ENCODE results near the gene RPP30.
"Not testable (repeated sequence)": the region's sequence is repeated elsewhere in the genome, so short reads cannot be mapped to it uniquely, and the experiment has no call there.

RPP30 gene

GRCh38 chr10:90893190-90893589 lies 21.4 kb downstream of the RPP30 start:
- no peak for TF ChIP-seq CTCF (IDR thresholded peaks at IDR 0.05; ENCODE audit: low read length)
- TF ChIP-seq EZH2 (IDR thresholded peaks at IDR 0.05; ENCODE audit: borderline replicate concordance, low read length), result no peak
- H3K27ac ChIP-seq (ENCODE audit: low read depth, low read length, poor library complexity, severe bottlenecking), result no peak overlapping the region
- H3K4me2 ChIP-seq (ENCODE audit: low read length), result no peak overlapping the region
- no peaks in the 10 kb centered on the region for H4K20me1 ChIP-seq (ENCODE audit: insufficient read depth, low read length)
- H3K9me3 ChIP-seq (ENCODE audit: low read length), result no peaks in the 10 kb centered on the region
- peaks cover 31% of the 10 kb centered on the region for H3K36me3 ChIP-seq (ENCODE audit: insufficient read depth, low read length)
- no peaks in the 10 kb centered on the region for H3F3A ChIP-seq (ENCODE audit: insufficient read depth, low read length)
- no peaks in the 10 kb centered on the region for H3K9me2 ChIP-seq (ENCODE audit: low read depth, low read length)
- no peaks in the 10 kb centered on the region for H3K4me1 ChIP-seq (ENCODE audit: insufficient read depth, low read length, severe bottlenecking)
- no peak overlapping the region for H3K9ac ChIP-seq (ENCODE audit: low read length)
- no peaks in the 10 kb centered on the region for H3K27me3 ChIP-seq (ENCODE audit: insufficient read depth, low read length)
- no peak overlapping the region for H3K4me3 ChIP-seq (ENCODE audit: low read depth, low read length, poor library complexity, severe bottlenecking)
- no peaks in the 10 kb centered on the region for H3K79me2 ChIP-seq (ENCODE audit: insufficient read depth, low read length)
- no peak overlapping the region for H2AFZ ChIP-seq (ENCODE audit: low read length)

GRCh38 chr10:90896916-90897315 lies 25.1 kb downstream of the RPP30 start:
- not testable (repeated sequence) for H3K4me1 ChIP-seq (ENCODE audit: insufficient read depth, low read length, severe bottlenecking); H4K20me1 ChIP-seq (ENCODE audit: insufficient read depth, low read length); H3K4me2 ChIP-seq (ENCODE audit: low read length); H2AFZ ChIP-seq (ENCODE audit: low read length); H3K4me3 ChIP-seq (ENCODE audit: low read depth, low read length, poor library complexity, severe bottlenecking); H3K79me2 ChIP-seq (ENCODE audit: insufficient read depth, low read length); H3K27ac ChIP-seq (ENCODE audit: low read depth, low read length, poor library complexity, severe bottlenecking); H3K9me2 ChIP-seq (ENCODE audit: low read depth, low read length); H3K9me3 ChIP-seq (ENCODE audit: low read length); H3K9ac ChIP-seq (ENCODE audit: low read length); H3F3A ChIP-seq (ENCODE audit: insufficient read depth, low read length); H3K27me3 ChIP-seq (ENCODE audit: insufficient read depth, low read length)
- H3K36me3 ChIP-seq (ENCODE audit: insufficient read depth, low read length), result peaks cover 13% of the 10 kb centered on the region; the same call in 1 of the 2 replicates

GRCh38 chr10:90905925-90906324 lies 34.2 kb downstream of the RPP30 start:
- Histone ChIP-seq H3K79me2 (ENCODE audit: insufficient read depth, low read length) (no peaks in the 10 kb centered on the region), H3K4me3 (ENCODE audit: low read depth, low read length, poor library complexity, severe bottlenecking) (no peak overlapping the region), H3K36me3 (ENCODE audit: insufficient read depth, low read length) (no peaks in the 10 kb centered on the region), H3K27ac (ENCODE audit: low read depth, low read length, poor library complexity, severe bottlenecking) (no peak overlapping the region), H4K20me1 (ENCODE audit: insufficient read depth, low read length) (no peaks in the 10 kb centered on the region), H3K9me2 (ENCODE audit: low read depth, low read length) (no peaks in the 10 kb centered on the region), H3K4me1 (ENCODE audit: insufficient read depth, low read length, severe bottlenecking) (no peaks in the 10 kb centered on the region), H2AFZ (ENCODE audit: low read length) (no peak overlapping the region), H3K4me2 (ENCODE audit: low read length) (no peak overlapping the region), H3K27me3 (ENCODE audit: insufficient read depth, low read length) (no peaks in the 10 kb centered on the region), H3F3A (ENCODE audit: insufficient read depth, low read length) (no peaks in the 10 kb centered on the region), H3K9ac (ENCODE audit: low read length) (no peak overlapping the region), H3K9me3 (ENCODE audit: low read length) (no peaks in the 10 kb centered on the region)
- no peak for TF ChIP-seq EZH2 (IDR thresholded peaks at IDR 0.05; ENCODE audit: borderline replicate concordance, low read length)
- TF ChIP-seq CTCF (IDR thresholded peaks at IDR 0.05; ENCODE audit: low read length), result no peak

- H3K9me2 ChIP-seq (ENCODE audit: low read depth, low read length), result no peaks in the 10 kb centered on the region
- H3K79me2 ChIP-seq (ENCODE audit: insufficient read depth, low read length), result no peaks in the 10 kb centered on the region
- H3F3A ChIP-seq (ENCODE audit: insufficient read depth, low read length), result no peaks in the 10 kb centered on the region
- H3K9me3 ChIP-seq (ENCODE audit: low read length), result no peaks in the 10 kb centered on the region
- no peaks in the 10 kb centered on the region for H4K20me1 ChIP-seq (ENCODE audit: insufficient read depth, low read length)
- H3K4me3 ChIP-seq (ENCODE audit: low read depth, low read length, poor library complexity, severe bottlenecking), result no peak overlapping the region
- no peak overlapping the region for H3K4me2 ChIP-seq (ENCODE audit: low read length)
- no peak overlapping the region for H2AFZ ChIP-seq (ENCODE audit: low read length)
- TF ChIP-seq CTCF (IDR thresholded peaks at IDR 0.05; ENCODE audit: low read length) (no peak), EZH2 (IDR thresholded peaks at IDR 0.05; ENCODE audit: borderline replicate concordance, low read length) (no peak)
- H3K9ac ChIP-seq (ENCODE audit: low read length), result no peak overlapping the region
- H3K27me3 ChIP-seq (ENCODE audit: insufficient read depth, low read length), result no peaks in the 10 kb centered on the region
- H3K36me3 ChIP-seq (ENCODE audit: insufficient read depth, low read length), result no peaks in the 10 kb centered on the region
- H3K4me1 ChIP-seq (ENCODE audit: insufficient read depth, low read length, severe bottlenecking), result no peaks in the 10 kb centered on the region
- H3K27ac ChIP-seq (ENCODE audit: low read depth, low read length, poor library complexity, severe bottlenecking), result no peak overlapping the region
These were observed 34.8 kb downstream of the RPP30 start for GRCh38 chr10:90906596-90906995.
